DMS53 treated with DMSO at 0.1 percent for 48 hours (cell line): ENCODE data around the gene MBP.
"Not testable (repeated sequence)": the region's sequence is repeated elsewhere in the genome, so short reads cannot be mapped to it uniquely, and the experiment has no call there.

Experiments
- DNase-seq: peaks from one replicate; lab custom pipeline; 2025; ENCODE audit not compliant: unreplicated experiment; lab: John Stamatoyannopoulos, UW

MBP gene

DNA sequence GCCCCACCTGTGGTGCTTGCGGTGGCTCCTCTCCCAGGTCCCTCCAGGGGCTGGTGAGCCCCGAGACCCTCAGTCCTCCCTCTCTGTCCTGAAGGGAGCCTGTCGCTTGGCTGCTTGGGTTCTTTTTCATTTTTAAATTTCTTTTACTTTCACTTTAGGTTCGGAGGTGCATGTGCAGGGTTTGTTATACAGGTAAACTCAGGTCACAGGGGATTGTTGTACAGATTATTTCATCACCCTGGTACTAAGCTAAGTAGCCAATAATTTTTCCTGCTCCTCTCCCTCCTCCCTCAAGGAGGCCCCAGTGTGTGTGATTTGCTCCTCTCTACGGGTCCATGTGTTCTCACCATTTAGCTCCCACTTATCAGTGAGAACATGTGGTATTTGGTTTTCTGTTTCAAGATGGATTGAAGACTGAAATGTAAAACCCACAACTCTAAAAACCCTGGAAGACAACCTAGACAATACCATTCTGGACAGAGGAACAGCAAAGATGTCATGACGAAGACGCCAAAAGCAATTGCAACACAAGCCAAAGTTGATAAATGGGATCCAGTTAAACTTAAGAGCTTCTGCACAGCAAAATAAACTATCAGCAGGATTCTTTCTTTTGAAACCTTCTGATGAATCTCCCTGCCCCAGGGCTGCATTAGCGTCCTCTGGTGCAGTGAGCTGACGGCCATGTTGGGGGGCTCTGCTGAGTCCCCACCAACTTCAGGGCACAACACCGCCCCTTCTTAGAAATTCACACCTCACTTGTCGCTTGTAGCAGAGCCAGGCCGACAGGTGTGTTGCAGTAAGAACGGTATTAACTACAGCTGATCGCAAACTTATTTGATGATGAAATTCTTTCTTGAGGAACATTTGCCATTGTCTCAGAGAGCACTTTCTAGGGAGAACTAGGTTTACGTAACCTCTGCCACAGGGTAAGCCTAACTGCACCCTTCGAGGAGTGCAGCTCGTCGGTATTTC lies 174.9 kb downstream of the MBP start:
- DNase-seq = no peak

DNA sequence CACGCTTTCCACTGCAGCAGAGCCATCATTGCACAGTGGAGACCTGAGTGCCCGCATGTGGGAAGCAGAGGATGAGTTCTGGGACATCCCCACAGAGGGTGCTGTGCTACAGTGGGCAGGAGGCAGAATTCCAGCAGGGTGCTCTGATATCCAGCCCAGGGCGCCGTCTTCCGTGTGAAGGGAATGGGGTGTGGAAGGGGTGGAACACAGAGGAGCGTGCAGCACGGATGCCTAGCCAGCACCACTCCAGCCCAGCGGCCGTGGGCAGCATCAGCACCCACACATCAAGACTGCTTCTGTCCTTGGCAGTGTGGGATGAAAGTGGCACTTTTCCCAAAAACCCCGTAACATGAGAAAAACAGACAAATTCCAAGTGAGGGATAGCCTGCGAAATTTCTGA lies 175.9 kb downstream of the MBP start:
- DNase-seq = no peak

DNA sequence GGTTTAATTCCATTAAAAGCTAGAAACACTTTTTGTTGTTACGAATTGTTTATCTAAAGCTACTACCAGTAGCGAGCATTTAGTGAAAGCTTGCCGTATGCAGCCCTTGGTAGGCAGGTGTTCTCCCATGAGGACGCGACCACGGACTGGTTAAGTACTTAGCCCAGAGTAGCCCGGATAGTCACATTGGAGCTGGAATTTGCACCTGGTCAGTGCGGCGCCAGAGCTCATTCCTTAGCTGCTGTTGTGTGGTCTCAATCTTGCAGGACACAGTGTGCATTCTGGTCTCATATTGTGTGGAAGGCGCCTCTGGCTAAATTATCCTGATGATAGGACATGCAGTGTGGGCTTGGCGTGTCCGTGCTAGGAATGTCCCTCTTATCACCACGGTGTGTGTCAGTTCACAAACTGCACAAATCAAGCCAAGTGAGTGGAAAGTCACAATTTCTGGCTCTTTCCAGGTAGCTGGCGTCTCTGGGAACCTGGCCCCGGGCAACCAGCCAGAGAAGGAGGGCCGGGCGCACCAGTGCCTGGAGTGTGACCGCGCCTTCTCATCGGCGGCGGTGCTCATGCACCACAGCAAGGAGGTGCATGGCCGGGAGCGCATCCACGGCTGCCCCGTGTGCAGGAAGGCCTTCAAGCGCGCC lies 176.9 kb downstream of the MBP start:
- peak; percentile 61 for DNase-seq

GRCh38 chr18:76953583-76954233 lies 178.9 kb downstream of the MBP start:
- peak; percentile 74 for DNase-seq

DNA sequence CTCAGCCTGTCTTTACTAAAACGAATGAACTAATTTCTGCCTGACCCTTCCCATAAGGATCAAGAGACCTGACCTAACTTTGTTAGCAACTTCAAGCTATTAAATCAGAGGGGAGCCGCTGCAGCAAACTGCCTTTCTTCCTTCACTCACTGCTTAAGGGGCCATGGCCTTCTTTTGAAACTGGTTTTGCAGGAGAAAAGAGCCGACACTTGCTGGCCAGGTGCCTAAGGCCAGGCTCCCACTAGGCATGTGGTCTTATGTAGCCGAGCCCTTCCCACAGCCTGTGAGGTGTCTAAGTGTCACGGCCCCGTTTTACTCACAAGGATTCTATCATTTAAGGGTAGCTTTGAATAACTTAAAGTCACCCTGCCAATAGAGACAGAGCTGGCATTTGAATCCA lies 179.4 kb downstream of the MBP start:
- DNase-seq = peak; percentile 71

- DNase-seq = no peak
Measured at GRCh38 chr18:76952747-76953146, 179.8 kb downstream of the MBP start.

DNA sequence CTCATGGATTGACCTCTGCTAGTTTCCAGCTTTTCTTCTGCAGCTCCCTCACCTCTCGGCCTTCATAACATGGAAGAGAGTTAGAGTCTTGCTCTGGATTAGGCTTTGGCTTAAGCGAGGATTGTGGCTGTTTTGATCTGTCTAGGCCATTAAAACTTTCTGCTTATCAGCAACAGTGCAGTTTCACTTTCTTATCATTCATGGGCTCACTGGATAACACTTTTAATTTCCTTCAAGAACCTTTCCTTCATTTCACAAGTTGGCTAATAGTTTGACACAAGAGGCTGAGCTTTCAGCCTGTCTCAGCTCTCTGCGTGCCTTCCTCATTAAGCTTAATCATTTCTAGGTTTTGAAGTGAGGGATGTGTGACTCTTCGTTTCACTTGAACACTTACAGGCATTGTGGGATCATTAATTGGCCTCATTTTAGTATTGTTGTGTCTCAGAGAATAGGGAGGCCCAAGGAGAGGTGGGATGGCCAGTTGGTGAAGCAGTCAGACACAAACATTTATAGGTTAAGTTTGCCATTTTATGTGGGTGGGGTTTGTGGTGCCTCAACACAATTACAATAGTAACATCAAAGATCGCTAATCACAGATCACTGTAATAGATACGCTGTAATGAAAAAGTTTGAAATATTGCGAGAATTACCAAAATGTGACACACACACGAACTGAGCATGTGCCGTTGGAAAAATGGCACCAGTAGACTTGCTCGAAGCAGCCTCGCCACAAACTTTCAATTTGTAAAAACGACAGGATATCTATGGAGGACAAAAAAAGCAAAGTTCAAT lies 180.9 kb downstream of the MBP start:
- no peak for DNase-seq

DNA sequence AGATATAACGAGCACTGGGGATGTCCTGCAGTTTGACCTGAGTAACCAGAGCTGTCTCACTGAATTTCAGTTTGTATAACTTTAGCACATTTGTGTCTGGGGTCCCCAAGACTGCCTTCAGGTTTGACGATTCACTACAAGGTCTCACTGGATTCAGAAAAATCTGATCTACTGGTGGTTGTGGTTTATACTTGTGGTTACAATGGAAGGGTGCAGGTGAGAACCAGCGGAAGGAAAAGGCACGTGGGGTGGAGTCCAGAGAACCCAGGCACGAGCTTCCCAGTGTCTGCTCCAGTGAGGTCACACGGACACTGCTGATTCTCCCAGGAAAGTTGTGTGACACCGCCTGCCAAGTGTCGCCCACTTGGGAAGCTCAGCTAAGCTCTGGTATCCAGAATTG lies 184.2 kb downstream of the MBP start:
- no peak for DNase-seq

- not testable (repeated sequence) for DNase-seq
Measured at GRCh38 chr18:76944346-76944745, 188.2 kb downstream of the MBP start.

- DNase-seq = no peak
Measured at GRCh38 chr18:76943542-76944339, 188.8 kb downstream of the MBP start.

DNA sequence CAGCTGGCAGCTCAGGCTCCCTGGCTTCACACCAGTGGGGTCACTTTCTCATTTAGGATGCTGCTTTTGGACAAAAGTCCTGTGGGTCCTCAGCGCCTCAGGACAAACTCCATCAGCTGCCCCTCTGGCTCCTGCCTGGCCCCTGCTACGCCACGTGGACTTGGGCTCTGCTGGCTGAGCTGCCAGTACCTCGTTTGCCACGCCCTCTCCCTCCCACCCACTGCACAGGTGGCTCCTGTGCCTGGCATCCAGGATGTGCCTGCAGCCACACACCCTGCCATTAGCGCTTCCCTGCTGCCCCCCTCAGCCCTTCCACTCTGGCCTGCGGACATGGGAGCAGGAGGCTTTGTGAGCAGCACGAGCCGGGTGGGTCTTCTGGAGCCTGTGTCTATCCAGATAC lies 191.3 kb downstream of the MBP start:
- DNase-seq = no peak

DNA sequence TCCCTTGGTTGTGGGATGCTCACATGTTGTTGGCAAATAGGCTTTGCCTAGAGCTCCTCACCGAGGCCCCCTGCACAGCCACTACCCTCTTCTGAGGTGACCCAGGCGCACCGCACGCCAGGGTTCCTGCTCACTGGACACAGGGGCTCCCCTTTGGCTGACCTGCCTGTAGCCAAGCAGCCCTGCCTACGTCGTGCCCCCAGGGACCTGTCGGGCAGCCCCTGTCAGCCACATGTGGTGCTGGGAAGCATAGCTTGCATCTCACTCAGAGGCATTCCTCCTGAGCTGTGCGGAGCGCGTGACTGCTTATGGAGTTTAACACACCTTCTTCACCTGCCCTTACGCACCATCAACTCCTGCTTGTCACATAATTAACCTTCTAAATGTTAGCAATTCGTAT lies 194.0 kb downstream of the MBP start:
- DNase-seq = no peak

- DNase-seq = no peak
Measured at GRCh38 chr18:76937597-76937996, 195.0 kb downstream of the MBP start.

- DNase-seq = no peak
Measured at GRCh38 chr18:76936877-76937276, 195.7 kb downstream of the MBP start.

DNA sequence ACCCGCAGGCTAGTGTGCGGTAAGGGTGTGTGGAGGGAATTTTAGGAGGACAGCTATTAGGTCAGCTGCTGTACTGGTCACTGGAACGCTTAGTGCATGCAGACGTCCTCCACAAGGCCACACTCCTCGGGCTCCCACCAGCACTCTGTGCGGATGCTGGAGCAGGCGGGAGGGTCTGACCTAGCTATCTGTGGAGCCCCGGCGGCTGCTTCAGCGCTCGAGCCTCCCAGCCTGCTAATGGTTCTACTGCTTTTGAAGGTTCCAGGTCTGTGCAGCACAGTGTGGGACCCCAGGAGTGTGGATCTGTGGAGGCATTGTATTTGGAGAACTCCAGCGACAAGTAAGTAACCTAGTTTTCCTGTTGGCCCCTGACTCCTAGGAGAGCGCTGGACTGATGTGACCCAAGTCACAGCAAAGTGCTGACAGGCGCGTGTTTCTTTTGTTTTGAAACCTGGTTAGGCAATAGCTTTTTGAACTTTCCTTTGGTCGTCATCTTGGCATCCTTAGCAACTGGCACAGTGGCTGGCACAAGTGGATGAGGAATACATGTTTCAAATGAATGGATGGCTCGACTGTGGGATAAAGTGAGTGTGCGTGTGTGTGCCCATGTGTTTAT lies 196.8 kb downstream of the MBP start:
- DNase-seq = no peak

- no peak for DNase-seq
Measured at GRCh38 chr18:76932026-76932819, 200.4 kb downstream of the MBP start.

DNA sequence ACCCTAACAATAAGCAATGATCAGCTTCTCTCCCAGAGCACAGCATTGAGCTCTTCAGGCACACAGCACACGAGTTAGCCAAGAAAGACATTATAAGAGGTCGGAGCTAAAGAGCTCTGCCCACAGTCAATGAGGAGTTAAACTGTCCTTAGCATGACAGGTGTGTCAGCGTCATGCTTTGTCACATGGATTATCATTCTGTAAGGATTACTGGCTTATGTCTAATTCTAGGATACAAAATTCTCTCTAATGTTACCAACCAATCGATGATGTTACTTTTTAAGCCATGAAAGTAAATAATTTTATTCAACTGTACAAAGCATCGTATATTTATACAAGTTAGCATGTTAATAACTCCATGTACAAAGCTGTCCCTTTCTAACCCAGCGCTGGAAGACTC lies 201.4 kb downstream of the MBP start:
- DNase-seq = no peak
